DND-41 (cell line): ENCODE data around the gene TNIP2.

Experiments
- EZH2 ChIP-seq: IDR thresholded peaks from 3 replicates; pipeline ENCODE4 v1.6.1; 2012; ENCODE audit warnings: borderline replicate concordance, low read depth, mild to moderate bottlenecking, moderate library complexity, low read length, inconsistent platforms; ENCODE audit not compliant: severe bottlenecking
- TF ChIP-seq, protein P1 (sequence below): IDR thresholded peaks from 2 replicates; pipeline ENCODE4 v1.5.1; 2012; ENCODE audit warnings: borderline replicate concordance, low read length, moderate library complexity, mild to moderate bottlenecking; ENCODE audit not compliant: poor library complexity, severe bottlenecking; ENCODE audit errors: extremely low read depth

DNA sequence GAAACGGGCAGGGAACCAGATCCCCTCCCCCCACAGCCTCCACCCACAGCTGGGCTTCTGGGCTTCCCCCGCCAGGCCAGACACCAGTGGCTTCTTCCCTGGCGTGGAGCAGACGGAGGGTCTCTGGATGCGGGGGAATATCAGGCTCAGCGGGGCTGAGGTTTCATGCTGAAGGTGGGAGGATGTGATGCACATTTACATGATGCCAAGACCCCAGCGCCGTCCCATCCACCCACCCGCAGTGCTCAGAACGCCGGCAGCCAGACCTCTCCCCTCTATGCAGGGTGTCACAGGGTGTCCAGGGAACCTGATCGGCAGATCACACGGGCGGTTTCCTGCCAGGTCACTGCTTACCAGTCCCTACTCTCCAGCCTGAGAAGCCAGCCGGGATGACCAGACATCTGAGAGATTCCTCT, 12.8 kb upstream of the TNIP2 start:
- TF ChIP-seq, protein P1, sequence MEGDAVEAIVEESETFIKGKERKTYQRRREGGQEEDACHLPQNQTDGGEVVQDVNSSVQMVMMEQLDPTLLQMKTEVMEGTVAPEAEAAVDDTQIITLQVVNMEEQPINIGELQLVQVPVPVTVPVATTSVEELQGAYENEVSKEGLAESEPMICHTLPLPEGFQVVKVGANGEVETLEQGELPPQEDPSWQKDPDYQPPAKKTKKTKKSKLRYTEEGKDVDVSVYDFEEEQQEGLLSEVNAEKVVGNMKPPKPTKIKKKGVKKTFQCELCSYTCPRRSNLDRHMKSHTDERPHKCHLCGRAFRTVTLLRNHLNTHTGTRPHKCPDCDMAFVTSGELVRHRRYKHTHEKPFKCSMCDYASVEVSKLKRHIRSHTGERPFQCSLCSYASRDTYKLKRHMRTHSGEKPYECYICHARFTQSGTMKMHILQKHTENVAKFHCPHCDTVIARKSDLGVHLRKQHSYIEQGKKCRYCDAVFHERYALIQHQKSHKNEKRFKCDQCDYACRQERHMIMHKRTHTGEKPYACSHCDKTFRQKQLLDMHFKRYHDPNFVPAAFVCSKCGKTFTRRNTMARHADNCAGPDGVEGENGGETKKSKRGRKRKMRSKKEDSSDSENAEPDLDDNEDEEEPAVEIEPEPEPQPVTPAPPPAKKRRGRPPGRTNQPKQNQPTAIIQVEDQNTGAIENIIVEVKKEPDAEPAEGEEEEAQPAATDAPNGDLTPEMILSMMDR, result no peak
- TF ChIP-seq EZH2, result no peak
